ENCODE results near the gene AMFR.

AMFR gene

GRCh38 chr16:56339431-56340195 lies 85.7 kb downstream of the AMFR start:
- no peak for DNase-seq (ENCODE audit: low read depth)
- H3K4me3 ChIP-seq (ENCODE audit: low read depth, low read length) = no peak overlapping the region
- TF ChIP-seq, protein P1, sequence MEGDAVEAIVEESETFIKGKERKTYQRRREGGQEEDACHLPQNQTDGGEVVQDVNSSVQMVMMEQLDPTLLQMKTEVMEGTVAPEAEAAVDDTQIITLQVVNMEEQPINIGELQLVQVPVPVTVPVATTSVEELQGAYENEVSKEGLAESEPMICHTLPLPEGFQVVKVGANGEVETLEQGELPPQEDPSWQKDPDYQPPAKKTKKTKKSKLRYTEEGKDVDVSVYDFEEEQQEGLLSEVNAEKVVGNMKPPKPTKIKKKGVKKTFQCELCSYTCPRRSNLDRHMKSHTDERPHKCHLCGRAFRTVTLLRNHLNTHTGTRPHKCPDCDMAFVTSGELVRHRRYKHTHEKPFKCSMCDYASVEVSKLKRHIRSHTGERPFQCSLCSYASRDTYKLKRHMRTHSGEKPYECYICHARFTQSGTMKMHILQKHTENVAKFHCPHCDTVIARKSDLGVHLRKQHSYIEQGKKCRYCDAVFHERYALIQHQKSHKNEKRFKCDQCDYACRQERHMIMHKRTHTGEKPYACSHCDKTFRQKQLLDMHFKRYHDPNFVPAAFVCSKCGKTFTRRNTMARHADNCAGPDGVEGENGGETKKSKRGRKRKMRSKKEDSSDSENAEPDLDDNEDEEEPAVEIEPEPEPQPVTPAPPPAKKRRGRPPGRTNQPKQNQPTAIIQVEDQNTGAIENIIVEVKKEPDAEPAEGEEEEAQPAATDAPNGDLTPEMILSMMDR (IDR thresholded peaks at IDR 0.05; ENCODE audit: control insufficient read depth, extremely low read depth, insufficient read depth) = no peak

GRCh38 chr16:56338566-56339318 lies 86.6 kb downstream of the AMFR start:
- no peak overlapping the region for H3K4me3 ChIP-seq (ENCODE audit: low read depth, low read length)
- TF ChIP-seq, protein P1 (IDR thresholded peaks at IDR 0.05; ENCODE audit: control insufficient read depth, extremely low read depth, insufficient read depth) = no peak
- no peak for DNase-seq (ENCODE audit: low read depth)

- DNase-seq (ENCODE audit: low read depth) = no peak
- TF ChIP-seq, protein P1 (IDR thresholded peaks at IDR 0.05; ENCODE audit: control insufficient read depth, extremely low read depth, insufficient read depth) = no peak
- H3K4me3 ChIP-seq (ENCODE audit: low read depth, low read length) = no peak overlapping the region
Observed at GRCh38 chr16:56337858-56338325, 87.5 kb downstream of the AMFR start.

DNA sequence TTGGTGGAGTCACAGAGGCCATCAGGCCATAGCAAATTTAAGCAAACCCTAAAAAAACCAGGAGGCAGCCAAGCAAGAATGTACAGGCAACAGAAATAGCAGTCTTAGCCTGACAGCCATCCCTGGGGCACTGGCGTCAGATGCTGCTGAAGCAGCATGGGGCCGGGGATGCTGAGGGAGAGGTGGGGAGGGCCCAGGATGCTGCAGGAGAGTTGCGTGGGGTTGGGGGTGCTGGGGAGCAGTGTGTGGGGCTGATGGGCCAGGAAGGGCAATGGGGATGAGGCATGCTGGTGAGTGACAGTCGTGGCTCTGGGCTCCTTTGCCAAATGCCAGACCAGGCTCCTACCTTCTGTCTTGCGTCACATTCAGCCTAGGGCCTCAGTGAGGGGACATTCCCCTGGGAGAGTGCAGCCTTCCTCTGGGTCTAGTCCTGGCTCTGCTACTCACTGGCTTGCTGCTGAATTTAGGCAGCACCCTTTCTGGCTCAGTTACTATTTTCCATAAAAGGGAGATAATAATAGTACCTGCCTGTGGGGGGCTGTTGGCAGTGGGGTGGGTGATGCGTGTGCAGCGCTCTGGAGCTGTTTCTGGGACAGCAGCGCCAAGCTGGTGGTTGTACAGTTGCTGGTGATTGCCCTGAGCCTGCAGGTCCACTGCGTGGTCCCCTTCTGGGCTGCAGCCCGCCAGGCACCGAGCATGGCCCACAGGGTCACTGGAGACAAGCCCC lies 88.1 kb downstream of the AMFR start:
- TF ChIP-seq, protein P1 (IDR thresholded peaks at IDR 0.05; ENCODE audit: control insufficient read depth, extremely low read depth, insufficient read depth) = no peak
- no peak overlapping the region for H3K4me3 ChIP-seq (ENCODE audit: low read depth, low read length)
- no peak for DNase-seq (ENCODE audit: low read depth)

DNA sequence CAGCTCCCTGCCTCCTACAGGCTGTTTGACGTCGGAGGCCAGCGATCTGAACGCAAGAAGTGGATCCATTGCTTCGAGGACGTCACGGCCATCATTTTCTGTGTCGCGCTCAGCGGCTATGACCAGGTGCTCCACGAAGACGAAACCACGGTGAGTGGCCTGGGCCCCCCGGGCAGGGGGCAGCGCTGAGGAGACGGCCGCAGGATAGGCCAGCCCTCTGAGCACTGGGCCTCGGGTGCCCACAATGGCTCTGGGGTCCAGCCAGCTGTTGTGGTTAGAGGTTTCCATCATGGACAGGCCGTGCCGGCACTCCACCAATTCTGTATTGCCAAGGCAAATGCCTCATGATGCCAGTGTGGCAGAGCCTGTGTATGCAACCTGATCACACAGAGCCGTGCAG lies 88.6 kb downstream of the AMFR start:
- H3K4me3 ChIP-seq (ENCODE audit: low read depth, low read length) = no peak overlapping the region
- TF ChIP-seq, protein P1 (IDR thresholded peaks at IDR 0.05; ENCODE audit: control insufficient read depth, extremely low read depth, insufficient read depth) = no peak
- DNase-seq (ENCODE audit: low read depth) = no peak

- H3K4me3 ChIP-seq (ENCODE audit: low read depth, low read length) = no peak overlapping the region
- TF ChIP-seq, protein P1 (IDR thresholded peaks at IDR 0.05; ENCODE audit: control insufficient read depth, extremely low read depth, insufficient read depth) = no peak
- DNase-seq (ENCODE audit: low read depth) = no peak
Observed at GRCh38 chr16:56336071-56336688, 89.2 kb downstream of the AMFR start.

All from LNCaP clone FGC (cell line).